ENCODE results near the gene NEK9.

DNA sequence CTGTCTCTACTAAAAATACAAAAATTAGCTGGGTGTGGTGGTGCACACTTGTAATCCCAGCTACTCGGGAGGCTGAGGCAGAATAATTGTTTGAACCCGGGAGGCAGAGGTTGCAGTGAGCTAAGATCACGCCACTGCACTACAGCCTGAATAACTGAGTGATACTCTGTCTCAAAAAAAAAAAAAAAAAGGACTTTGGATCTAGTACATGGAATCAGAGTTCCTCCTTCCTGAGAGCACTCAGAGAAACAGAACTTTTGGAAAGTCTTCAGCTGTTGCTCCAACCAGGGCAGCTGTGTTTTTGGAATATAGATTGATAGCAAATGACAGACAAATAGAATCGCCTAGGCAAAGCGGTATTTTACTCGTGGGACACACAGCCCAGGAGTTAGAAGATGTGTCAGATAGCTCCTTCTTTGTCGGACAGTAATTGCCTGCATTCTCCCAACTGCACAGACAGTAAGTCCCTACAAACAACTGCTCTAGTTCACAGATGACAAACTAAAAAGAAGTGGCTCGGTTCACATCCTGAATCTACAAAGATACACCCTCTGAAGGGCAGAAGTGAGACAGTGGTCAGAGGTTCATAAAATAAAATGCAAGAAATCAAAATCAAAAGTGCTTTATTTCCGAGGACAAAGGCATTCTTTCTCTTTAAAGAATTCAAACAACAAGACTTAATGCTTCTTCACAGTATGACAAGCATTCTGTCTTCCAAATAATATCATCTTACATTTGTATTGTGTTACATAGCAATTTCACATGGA is 17.1 kb upstream of the NEK9 start:
- TF ChIP-seq, protein P1, sequence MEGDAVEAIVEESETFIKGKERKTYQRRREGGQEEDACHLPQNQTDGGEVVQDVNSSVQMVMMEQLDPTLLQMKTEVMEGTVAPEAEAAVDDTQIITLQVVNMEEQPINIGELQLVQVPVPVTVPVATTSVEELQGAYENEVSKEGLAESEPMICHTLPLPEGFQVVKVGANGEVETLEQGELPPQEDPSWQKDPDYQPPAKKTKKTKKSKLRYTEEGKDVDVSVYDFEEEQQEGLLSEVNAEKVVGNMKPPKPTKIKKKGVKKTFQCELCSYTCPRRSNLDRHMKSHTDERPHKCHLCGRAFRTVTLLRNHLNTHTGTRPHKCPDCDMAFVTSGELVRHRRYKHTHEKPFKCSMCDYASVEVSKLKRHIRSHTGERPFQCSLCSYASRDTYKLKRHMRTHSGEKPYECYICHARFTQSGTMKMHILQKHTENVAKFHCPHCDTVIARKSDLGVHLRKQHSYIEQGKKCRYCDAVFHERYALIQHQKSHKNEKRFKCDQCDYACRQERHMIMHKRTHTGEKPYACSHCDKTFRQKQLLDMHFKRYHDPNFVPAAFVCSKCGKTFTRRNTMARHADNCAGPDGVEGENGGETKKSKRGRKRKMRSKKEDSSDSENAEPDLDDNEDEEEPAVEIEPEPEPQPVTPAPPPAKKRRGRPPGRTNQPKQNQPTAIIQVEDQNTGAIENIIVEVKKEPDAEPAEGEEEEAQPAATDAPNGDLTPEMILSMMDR (IDR thresholded peaks at IDR 0.05), result no peak
- TF ChIP-seq POLR2A (IDR thresholded peaks at IDR 0.05), result no peak
